Endothelial cell (in vitro differentiated cells): Measurements from ENCODE around the gene CLPTM1L. TPM values are rescaled to one million over a fixed set of nuclear protein-coding genes. Genes with fewer than 3 reads are reported as not detected.
"Not testable (repeated sequence)": the region's sequence is repeated elsewhere in the genome, so short reads cannot be mapped to it uniquely, and the experiment has no call there.

Source experiments
- DNase-seq: peaks from one replicate; pipeline ENCODE4 v3.0.0; 2021; ENCODE audit warnings: low spot score
- H3K27ac Mint-ChIP-seq: one replicate; pipeline ENCODE4 v1.8.0; 2021; ENCODE audit warnings: mixed read lengths, inconsistent platforms; ENCODE audit not compliant: unreplicated experiment
- H3K27me3 Mint-ChIP-seq: one replicate; pipeline ENCODE4 v1.8.0; 2021; ENCODE audit warnings: mild to moderate bottlenecking, moderate library complexity, mixed read lengths, inconsistent platforms; ENCODE audit not compliant: unreplicated experiment
- H3K36me3 Mint-ChIP-seq: one replicate; pipeline ENCODE4 v1.8.0; 2021; ENCODE audit warnings: mild to moderate bottlenecking, low read depth, mixed read lengths, inconsistent platforms; ENCODE audit not compliant: unreplicated experiment
- H3K4me1 Mint-ChIP-seq: one replicate; pipeline ENCODE4 v1.8.0; 2021; ENCODE audit warnings: mild to moderate bottlenecking, mixed read lengths, inconsistent platforms; ENCODE audit not compliant: unreplicated experiment
- H3K4me3 Mint-ChIP-seq: one replicate; pipeline ENCODE4 v1.8.0; 2021; ENCODE audit warnings: mild to moderate bottlenecking, mixed read lengths, inconsistent platforms; ENCODE audit not compliant: unreplicated experiment
- H3K9me3 Mint-ChIP-seq: one replicate; pipeline ENCODE4 v1.8.0; 2021; ENCODE audit warnings: mixed read lengths, inconsistent platforms; ENCODE audit not compliant: unreplicated experiment
- total RNA-seq: library from RNA; stranded (reverse); fragmentation: NEBNext Ultra II Directional; extraction: Animal tissue kit (Norgen Biotek cat#: 25700); gene quantifications from one replicate; pipeline ENCODE4 v1.2.1, GENCODE V29; 2021; ENCODE audit not compliant: unreplicated experiment
- TF ChIP-seq, protein P1 (sequence below): fragments of 200-600 bp; sonication (generic); IDR thresholded peaks from one replicate; pipeline ENCODE4 v1.5.0; 2021; ENCODE audit warnings: antibody characterized with exemption; ENCODE audit not compliant: unreplicated experiment

CLPTM1L gene
- total RNA-seq, 1 donor from 2014 or later: 86.6 TPM

GRCh38 chr5:1288439-1289335 lies 56.2 kb downstream of the CLPTM1L start:
- H3K27me3 Mint-ChIP-seq: peaks cover 14% of the 10 kb centered on the region
- TF ChIP-seq, protein P1, sequence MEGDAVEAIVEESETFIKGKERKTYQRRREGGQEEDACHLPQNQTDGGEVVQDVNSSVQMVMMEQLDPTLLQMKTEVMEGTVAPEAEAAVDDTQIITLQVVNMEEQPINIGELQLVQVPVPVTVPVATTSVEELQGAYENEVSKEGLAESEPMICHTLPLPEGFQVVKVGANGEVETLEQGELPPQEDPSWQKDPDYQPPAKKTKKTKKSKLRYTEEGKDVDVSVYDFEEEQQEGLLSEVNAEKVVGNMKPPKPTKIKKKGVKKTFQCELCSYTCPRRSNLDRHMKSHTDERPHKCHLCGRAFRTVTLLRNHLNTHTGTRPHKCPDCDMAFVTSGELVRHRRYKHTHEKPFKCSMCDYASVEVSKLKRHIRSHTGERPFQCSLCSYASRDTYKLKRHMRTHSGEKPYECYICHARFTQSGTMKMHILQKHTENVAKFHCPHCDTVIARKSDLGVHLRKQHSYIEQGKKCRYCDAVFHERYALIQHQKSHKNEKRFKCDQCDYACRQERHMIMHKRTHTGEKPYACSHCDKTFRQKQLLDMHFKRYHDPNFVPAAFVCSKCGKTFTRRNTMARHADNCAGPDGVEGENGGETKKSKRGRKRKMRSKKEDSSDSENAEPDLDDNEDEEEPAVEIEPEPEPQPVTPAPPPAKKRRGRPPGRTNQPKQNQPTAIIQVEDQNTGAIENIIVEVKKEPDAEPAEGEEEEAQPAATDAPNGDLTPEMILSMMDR: no peak
- no peak overlapping the region for H3K27ac Mint-ChIP-seq
- H3K9me3 Mint-ChIP-seq: no peaks in the 10 kb centered on the region
- H3K36me3 Mint-ChIP-seq: peaks cover 8% of the 10 kb centered on the region
- peak overlapping the region; percentile 62 for H3K4me3 Mint-ChIP-seq
- peak; percentile 3 for DNase-seq
- no peaks in the 10 kb centered on the region for H3K4me1 Mint-ChIP-seq

DNA sequence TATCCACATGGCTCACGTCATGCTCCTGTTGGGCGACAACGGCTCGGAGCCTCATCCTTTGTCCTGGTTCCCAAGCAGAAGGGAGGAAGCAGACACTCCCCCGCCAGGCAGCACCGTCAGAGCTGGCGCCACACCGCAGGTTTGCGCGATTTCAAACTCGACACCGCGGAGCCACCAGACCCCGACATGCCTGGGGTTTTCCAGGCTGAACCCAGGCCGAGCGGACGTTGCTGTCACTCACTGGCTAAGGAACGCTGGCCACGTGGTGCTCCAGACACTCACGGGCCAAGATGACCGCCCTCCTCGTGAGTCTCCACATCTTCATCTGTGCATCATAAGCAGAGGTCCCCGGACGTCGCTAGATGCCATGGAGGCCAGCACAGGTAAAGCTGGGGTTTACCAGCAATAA lies 59.0 kb downstream of the CLPTM1L start:
- TF ChIP-seq, protein P1: no peak
- Mint-ChIP-seq H3K4me1 (no peaks in the 10 kb centered on the region), H3K27me3 (peaks cover 12% of the 10 kb centered on the region), H3K4me3 (no peak overlapping the region), H3K27ac (no peak overlapping the region), H3K9me3 (no peaks in the 10 kb centered on the region), H3K36me3 (peaks cover 8% of the 10 kb centered on the region)
- DNase-seq: no peak

GRCh38 chr5:1285141-1285540 lies 59.8 kb downstream of the CLPTM1L start:
- Mint-ChIP-seq H3K4me3 (no peak overlapping the region), H3K27ac (no peak overlapping the region), H3K4me1 (no peaks in the 10 kb centered on the region), H3K27me3 (peaks cover 12% of the 10 kb centered on the region), H3K9me3 (no peaks in the 10 kb centered on the region), H3K36me3 (peaks cover 8% of the 10 kb centered on the region)
- TF ChIP-seq, protein P1: no peak
- DNase-seq: no peak

GRCh38 chr5:1284336-1284970 lies 60.4 kb downstream of the CLPTM1L start:
- DNase-seq, H3K36me3 Mint-ChIP-seq, H3K27ac Mint-ChIP-seq, H3K4me1 Mint-ChIP-seq, H3K4me3 Mint-ChIP-seq, H3K9me3 Mint-ChIP-seq: not testable (repeated sequence)
- peaks cover 12% of the 10 kb centered on the region for H3K27me3 Mint-ChIP-seq

- H3K27ac Mint-ChIP-seq, DNase-seq, H3K4me1 Mint-ChIP-seq, H3K9me3 Mint-ChIP-seq, H3K4me3 Mint-ChIP-seq, H3K36me3 Mint-ChIP-seq: not testable (repeated sequence)
- H3K27me3 Mint-ChIP-seq: peaks cover 12% of the 10 kb centered on the region
These were observed 61.2 kb downstream of the CLPTM1L start for GRCh38 chr5:1283729-1284041.

DNA sequence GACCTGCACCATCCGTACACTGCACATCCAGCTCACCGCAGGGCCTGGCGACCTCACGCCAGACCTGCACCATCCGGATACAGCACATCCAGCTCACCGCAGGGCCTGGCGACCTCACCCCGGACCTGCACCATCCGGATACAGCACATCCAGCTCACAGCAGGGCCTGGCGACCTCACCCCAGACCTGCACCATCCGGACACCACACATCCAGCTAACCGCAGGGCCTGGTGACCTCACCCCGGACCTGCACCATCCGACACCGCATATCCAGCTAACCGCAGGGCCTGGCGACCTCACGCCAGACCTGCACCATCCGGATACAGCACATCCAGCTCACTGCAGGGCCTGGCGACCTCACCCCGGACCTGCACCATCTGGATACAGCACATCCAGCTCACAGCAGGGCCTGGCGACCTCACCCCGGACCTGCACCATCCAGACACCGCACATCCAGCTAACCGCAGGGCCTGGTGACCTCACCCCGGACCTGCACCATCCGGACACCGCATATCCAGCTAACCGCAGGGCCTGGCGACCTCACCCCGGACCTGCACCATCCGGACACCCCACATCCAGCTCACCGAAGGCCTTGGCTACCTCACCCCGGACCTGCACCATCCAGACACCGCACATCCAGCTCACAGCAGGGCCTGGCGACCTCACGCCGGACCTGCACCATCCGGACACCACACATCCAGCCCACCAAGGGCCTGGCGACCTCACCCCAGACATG lies 61.7 kb downstream of the CLPTM1L start:
- H3K27me3 Mint-ChIP-seq: peaks cover 13% of the 10 kb centered on the region
- not testable (repeated sequence) for H3K4me1 Mint-ChIP-seq, DNase-seq, H3K4me3 Mint-ChIP-seq, H3K9me3 Mint-ChIP-seq, H3K36me3 Mint-ChIP-seq, H3K27ac Mint-ChIP-seq
